Keratinocyte (primary cell): ENCODE data around the gene ELOB. TPM values are rescaled to one million over a fixed set of nuclear protein-coding genes. Genes with fewer than 3 reads are reported as not detected.

Source experiments
- DNase-seq: peaks from one replicate; pipeline ENCODE4 v3.0.0-alpha.2; 2011; ENCODE audit warnings: low read depth, missing footprints, low spot score
- FAIRE-seq: peaks from 2 replicates; lab custom pipeline; 2011; peaks lifted over from hg19 to GRCh38; lab: Jason Lieb, UNC
- H2AFZ ChIP-seq: 2 replicates; pipeline ENCODE4 v1.6.0; 2012; ENCODE audit warnings: low read length, control low read depth, inconsistent platforms; ENCODE audit not compliant: control insufficient read depth
- H3K27ac ChIP-seq: 2 replicates; pipeline ENCODE4 v1.5.1; 2011; ENCODE audit warnings: low read length; ENCODE audit not compliant: control insufficient read depth, insufficient read depth
- H3K27me3 ChIP-seq: 3 replicates; pipeline ENCODE4 v1.6.0; 2011; ENCODE audit warnings: low read length; ENCODE audit not compliant: control insufficient read depth, insufficient read depth; ENCODE audit errors: extremely low read depth
- H3K36me3 ChIP-seq, 2 experiments: 2 replicates in 1 of 2; 3 replicates in 1 of 2; pipeline ENCODE4 v1.5.1; 2011; ENCODE audit warnings: low read length in 2 of 2, mild to moderate bottlenecking in 1 of 2; ENCODE audit not compliant: control insufficient read depth in 2 of 2, insufficient read depth in 2 of 2; ENCODE audit errors: extremely low read depth in 1 of 2
- H3K4me1 ChIP-seq: 3 replicates; pipeline ENCODE4 v1.5.1; 2011; ENCODE audit warnings: low read length; ENCODE audit not compliant: control insufficient read depth, insufficient read depth; ENCODE audit errors: extremely low read depth
- H3K4me2 ChIP-seq: 3 replicates; pipeline ENCODE4 v1.6.0; 2011; ENCODE audit warnings: low read depth, low read length; ENCODE audit not compliant: control insufficient read depth, insufficient read depth; ENCODE audit errors: extremely low read depth
- H3K4me3 ChIP-seq, 3 experiments: fragments of 200-600 bp in 1 of 3; sonication (generic) in 1 of 3; 2 replicates in 2 of 3; 3 replicates in 1 of 3; pipeline ENCODE4 v1.5.1; 2011 to 2016; ENCODE audit warnings: low read length in 3 of 3, mild to moderate bottlenecking in 3 of 3, control low read depth in 2 of 3, inconsistent platforms in 1 of 3, low read depth in 1 of 3, mixed read lengths in 1 of 3, mixed run types in 1 of 3, moderate library complexity in 1 of 3; ENCODE audit not compliant: control insufficient read depth in 2 of 3, insufficient read depth in 2 of 3; ENCODE audit errors: extremely low read depth in 1 of 3
- H3K79me2 ChIP-seq: 2 replicates; pipeline ENCODE4 v1.6.0; 2012; ENCODE audit warnings: low read length; ENCODE audit not compliant: control insufficient read depth, insufficient read depth
- H3K9ac ChIP-seq: 3 replicates; pipeline ENCODE4 v1.6.0; 2011; ENCODE audit warnings: low read length; ENCODE audit not compliant: control insufficient read depth, insufficient read depth; ENCODE audit errors: extremely low read depth
- H3K9me1 ChIP-seq: 3 replicates; pipeline ENCODE4 v1.6.0; 2011; ENCODE audit warnings: low read length; ENCODE audit not compliant: control insufficient read depth, insufficient read depth; ENCODE audit errors: extremely low read depth
- H3K9me3 ChIP-seq: 2 replicates; pipeline ENCODE4 v1.5.1; 2012; ENCODE audit warnings: low read depth, low read length; ENCODE audit not compliant: control insufficient read depth
- H4K20me1 ChIP-seq: 3 replicates; pipeline ENCODE4 v1.6.0; 2011; ENCODE audit warnings: low read length; ENCODE audit not compliant: control insufficient read depth, insufficient read depth; ENCODE audit errors: extremely low read depth
- EZH2 ChIP-seq: IDR thresholded peaks from one replicate; pipeline ENCODE4 v1.6.1; 2012; ENCODE audit warnings: inconsistent platforms, mild to moderate bottlenecking, low read length, moderate library complexity
- dilution Hi-C: fragments of 300-500 bp; cut with MboI; formaldehyde crosslinking; loops from one replicate; pipeline ENCODE4 v1.7.0; 2020; ENCODE audit warnings: low sequenced_read_pairs; ENCODE audit not compliant: extremely low pct_ligation_motif_present
- polyA plus RNA-seq, 5 experiments: library from polyadenylated mRNA; depleted of rRNA in 3 of 5; stranded (reverse) in 3 of 5; stranded (forward) in 1 of 5; unstranded in 1 of 5; fragments of >200 nt; gene quantifications; 1 replicate in 1 of 5; 2 replicates in 3 of 5; 3 replicates in 1 of 5; pipeline versions ENCODE4 v1.2.1 to v1.2.3, GENCODE V29; 2011 to 2012; ENCODE audit warnings: missing spikeins in 2 of 5, low read depth in 1 of 5, low replicate concordance in 1 of 5
- TF ChIP-seq, protein P1 (sequence below), 3 experiments: IDR thresholded peaks in 1 of 3; conservative IDR thresholded peaks in 1 of 3; optimal IDR thresholded peaks in 1 of 3; 2 replicates in 2 of 3; 3 replicates in 1 of 3; pipeline versions ENCODE3 to v1.5.1; 2011; ENCODE audit warnings: low read length in 3 of 3, mild to moderate bottlenecking in 3 of 3, moderate library complexity in 2 of 3, control low read depth in 1 of 3, inconsistent platforms in 1 of 3; ENCODE audit not compliant: insufficient read depth in 2 of 3; ENCODE audit errors: extremely low read depth in 1 of 3

The ELOB gene
- polyA plus RNA-seq, 1 donor (not counting 4 experiments of a cell fraction or from before 2014, with no cell fraction given): 235 TPM

DNA sequence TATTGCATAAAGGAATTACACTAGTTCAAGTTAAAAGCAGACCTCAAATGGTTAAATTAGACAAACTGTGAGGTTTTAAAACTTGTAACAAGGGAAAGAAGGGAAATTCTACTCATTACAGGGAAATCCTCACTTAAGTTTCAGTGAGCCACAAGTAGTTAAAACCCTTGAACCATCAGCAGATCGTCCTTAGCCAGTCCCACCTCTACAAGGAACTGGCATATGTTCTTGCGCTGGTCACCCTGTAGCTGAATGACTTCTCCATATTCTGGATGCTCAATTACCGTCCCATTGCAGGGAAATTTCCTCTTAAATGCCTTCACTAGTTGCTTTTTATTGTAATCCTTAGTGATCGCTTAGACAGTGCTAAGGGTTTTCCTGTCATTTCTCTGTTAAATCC lies 45.4 kb upstream of the ELOB start:
- FAIRE-seq (no peak), DNase-seq (no peak)
- H3K9me3 ChIP-seq: no peaks in the 10 kb centered on the region
- H2AFZ ChIP-seq: no peak overlapping the region
- no peaks in the 10 kb centered on the region for H4K20me1 ChIP-seq
- H3K4me1 ChIP-seq: peaks cover 3% of the 10 kb centered on the region
- peaks cover 44% of the 10 kb centered on the region for H3K27me3 ChIP-seq
- no peak overlapping the region for H3K9ac ChIP-seq
- dilution Hi-C loops: no loop called here
- H3K36me3 ChIP-seq: no peaks in the 10 kb centered on the region
- no peak overlapping the region for H3K4me3 ChIP-seq
- no peak overlapping the region for H3K27ac ChIP-seq
- H3K79me2 ChIP-seq: no peaks in the 10 kb centered on the region
- H3K4me2 ChIP-seq: no peak overlapping the region
- no peak for TF ChIP-seq EZH2
- TF ChIP-seq, protein P1, sequence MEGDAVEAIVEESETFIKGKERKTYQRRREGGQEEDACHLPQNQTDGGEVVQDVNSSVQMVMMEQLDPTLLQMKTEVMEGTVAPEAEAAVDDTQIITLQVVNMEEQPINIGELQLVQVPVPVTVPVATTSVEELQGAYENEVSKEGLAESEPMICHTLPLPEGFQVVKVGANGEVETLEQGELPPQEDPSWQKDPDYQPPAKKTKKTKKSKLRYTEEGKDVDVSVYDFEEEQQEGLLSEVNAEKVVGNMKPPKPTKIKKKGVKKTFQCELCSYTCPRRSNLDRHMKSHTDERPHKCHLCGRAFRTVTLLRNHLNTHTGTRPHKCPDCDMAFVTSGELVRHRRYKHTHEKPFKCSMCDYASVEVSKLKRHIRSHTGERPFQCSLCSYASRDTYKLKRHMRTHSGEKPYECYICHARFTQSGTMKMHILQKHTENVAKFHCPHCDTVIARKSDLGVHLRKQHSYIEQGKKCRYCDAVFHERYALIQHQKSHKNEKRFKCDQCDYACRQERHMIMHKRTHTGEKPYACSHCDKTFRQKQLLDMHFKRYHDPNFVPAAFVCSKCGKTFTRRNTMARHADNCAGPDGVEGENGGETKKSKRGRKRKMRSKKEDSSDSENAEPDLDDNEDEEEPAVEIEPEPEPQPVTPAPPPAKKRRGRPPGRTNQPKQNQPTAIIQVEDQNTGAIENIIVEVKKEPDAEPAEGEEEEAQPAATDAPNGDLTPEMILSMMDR (optimal IDR thresholded peaks at IDR 0.05 in 1 of 3, IDR thresholded peaks at IDR 0.05 in 1 of 3, conservative IDR thresholded peaks at IDR 0.05 in 1 of 3; ENCODE audit: extremely low read depth in 1 of 3, insufficient read depth in 2 of 3, low read length in 3 of 3): no peak
- no peaks in the 10 kb centered on the region for H3K9me1 ChIP-seq

DNA sequence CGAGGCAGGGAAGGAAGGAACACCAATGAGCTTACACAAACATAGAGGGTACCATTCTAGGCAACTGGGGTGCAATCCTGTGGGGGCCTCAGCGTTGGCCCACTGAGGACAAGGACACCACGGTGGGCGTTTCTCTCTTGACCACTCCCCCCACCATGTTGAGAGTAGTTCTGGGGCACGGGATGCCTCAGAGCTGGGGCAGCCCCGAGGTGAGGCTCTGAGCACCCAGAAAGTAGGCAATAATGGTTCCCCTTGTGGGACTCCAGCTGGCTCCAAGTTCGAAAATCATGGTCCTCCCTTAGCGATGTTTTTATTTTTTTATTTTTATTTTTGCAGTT lies 45.0 kb upstream of the ELOB start:
- TF ChIP-seq, protein P1 (optimal IDR thresholded peaks at IDR 0.05 in 1 of 3, IDR thresholded peaks at IDR 0.05 in 1 of 3, conservative IDR thresholded peaks at IDR 0.05 in 1 of 3; ENCODE audit: extremely low read depth in 1 of 3, insufficient read depth in 2 of 3, low read length in 3 of 3): no peak
- no peak for TF ChIP-seq EZH2
- H3K36me3 ChIP-seq: no peaks in the 10 kb centered on the region
- no peak overlapping the region for H2AFZ ChIP-seq
- H4K20me1 ChIP-seq: no peaks in the 10 kb centered on the region
- dilution Hi-C loops: no loop called here
- H3K9ac ChIP-seq: no peak overlapping the region
- FAIRE-seq: no peak
- no peak overlapping the region for H3K27ac ChIP-seq
- no peaks in the 10 kb centered on the region for H3K9me1 ChIP-seq
- no peak overlapping the region for H3K4me3 ChIP-seq
- no peak overlapping the region for H3K4me2 ChIP-seq
- H3K4me1 ChIP-seq: peaks cover 3% of the 10 kb centered on the region
- no peak for DNase-seq
- no peaks in the 10 kb centered on the region for H3K9me3 ChIP-seq
- H3K79me2 ChIP-seq: no peaks in the 10 kb centered on the region
- peaks cover 42% of the 10 kb centered on the region for H3K27me3 ChIP-seq
